ENCODE measurements around the gene CAMTA1.
A peak's percentile ranks its signal among the peaks of the same experiment; 100 is the strongest.
"Not testable (repeated sequence)": the region's sequence is repeated elsewhere in the genome, so short reads cannot be mapped to it uniquely, and the experiment has no call there.

Gene CAMTA1

DNA sequence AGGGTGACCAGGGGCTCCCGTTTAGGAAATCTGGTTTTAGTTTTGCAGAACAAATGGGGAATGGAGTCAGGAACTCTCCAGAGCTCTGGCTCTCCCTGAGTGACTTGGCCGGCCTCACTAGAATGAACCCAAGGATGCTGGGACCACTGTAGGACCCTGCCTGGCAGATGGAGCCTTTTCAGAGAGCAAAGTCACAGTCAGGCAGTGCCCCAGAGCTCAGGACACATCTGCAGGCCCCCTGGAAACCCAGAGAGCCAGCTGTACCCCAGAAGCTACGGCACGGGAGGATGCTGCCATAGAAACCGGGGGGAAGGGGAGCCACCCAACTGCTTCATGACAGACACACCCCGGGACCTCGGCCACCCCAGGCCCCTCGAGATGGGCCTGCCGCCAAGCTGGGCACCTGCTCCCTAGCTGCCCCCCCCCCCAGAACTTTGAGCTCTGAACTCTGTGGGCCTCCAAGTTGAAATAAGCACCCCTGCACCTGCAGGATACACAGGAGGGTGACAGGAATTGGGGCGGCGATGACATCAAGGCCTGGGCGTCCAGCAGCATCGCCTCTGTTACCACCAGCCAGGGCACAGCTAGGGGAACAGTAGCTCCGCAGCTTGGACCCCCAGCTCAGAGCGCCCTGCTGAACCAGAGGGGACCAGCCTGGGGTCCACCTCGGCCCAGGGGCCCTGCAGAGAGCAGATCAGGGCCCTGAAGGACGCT is 894.1 kb downstream of the CAMTA1 start:
- no peak for DNase-seq (ENCODE audit: low spot score)

DNA sequence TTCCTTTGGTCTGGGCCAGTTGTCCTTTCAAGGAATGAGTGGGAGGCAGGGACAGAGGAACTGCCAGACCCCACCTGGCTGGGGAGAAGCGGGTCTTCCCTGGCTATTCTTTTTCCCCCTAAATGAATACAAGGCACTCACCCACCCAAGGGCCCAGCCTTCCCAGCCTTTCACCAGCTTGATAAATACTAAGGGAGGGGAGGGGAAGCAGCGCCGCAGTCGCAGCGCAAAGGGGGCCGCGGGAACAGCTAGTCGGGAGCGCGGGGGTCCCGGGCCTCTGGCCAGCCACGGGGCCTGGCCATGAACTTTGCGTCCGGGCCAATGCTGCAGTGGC is 894.6 kb downstream of the CAMTA1 start:
- no peak for DNase-seq (ENCODE audit: low spot score)

DNA sequence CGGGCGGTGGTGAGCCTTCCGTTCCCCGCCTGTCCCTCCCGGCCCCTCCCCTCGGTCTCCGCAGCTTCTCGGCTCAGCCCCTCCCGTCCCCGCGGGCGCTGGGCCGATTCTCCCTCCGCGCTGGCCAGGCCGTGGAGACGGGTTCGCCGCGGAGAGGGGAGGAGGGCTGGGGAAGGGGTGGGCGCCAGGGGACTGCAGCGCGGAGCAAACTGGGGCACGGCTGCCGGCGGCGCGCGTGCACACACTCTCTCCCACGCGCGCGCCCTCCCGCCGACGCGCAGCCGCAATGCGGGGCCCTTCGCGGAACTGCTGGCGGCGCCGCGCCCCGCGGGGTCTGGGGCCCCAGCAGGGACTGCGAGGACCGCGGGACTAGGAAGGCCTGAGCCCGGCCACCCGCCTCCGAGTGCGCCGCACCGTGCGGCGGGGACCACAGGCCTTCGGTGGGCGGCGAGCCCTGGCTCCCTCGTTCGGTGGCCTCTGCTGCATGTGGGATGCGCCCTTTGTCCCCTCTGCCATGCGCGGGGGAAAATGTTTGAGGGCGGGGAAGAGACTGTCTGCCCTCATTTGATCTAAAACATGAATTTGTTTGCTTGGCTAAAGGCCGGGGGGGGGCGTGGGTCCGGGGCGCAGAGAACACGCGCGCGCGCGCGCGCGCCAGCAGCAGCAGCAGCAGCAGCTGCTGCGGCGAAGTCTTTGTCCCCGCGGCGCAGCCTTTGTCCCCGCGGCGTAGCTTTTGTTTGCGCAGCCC is 895.1 kb downstream of the CAMTA1 start:
- DNase-seq (ENCODE audit: low spot score), result peak; percentile 86

DNA sequence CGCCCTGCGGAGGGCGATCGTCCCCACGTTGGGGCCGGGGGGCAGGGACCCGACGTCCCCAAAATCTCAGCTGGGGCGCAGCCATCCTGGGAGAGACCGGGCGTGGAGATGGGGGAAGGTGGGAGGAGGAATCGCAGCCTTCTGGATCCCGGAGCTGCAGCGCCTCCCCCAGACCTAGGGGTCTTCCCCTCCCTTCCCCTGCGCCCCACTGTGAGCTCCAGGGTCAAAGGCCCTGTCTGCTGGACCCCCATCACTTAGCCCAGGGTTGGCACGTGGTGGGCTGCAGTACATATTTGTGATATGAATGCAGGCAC is 895.7 kb downstream of the CAMTA1 start:
- DNase-seq (ENCODE audit: low spot score), result no peak

DNA sequence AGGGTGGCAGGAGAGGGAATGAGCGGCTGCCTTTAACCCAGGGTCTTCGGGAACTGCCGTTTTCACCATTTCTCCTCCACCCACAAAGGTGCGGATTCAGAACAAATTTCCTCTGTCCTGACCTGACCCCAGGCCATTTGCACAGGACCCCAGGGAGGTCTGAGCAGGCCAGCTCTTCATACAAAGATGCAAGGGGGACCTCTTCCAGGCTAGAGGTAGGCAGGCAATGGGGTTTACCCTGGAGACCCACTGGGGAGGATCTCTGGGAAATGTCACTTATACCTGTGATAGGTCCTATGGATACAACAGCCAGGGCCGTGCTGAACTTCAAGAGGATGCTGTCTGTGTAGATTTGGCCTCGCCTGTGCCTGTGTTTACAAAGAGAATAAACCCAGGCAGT is 896.1 kb downstream of the CAMTA1 start:
- no peak for DNase-seq (ENCODE audit: low spot score)

DNA sequence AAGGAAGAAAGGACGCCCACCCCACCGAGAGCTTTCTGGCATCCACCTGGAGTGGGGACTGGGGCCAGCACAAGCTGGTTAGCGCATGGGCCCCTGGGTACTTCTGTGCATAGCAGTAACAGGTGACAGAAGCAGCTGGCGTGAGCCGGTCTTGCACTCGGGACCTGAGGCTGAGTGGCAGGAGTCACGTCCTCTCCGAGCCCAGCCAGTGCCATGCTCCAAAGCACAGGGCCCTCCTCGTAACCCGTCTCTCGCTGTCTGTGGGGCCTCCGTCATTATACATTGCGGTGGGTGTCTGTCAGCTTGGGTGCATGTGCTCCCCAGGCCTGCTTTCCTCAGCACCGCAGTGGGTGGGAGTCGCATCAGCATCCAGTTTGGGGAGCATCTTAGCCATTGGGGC is 898.3 kb downstream of the CAMTA1 start:
- no peak for DNase-seq (ENCODE audit: low spot score)

DNA sequence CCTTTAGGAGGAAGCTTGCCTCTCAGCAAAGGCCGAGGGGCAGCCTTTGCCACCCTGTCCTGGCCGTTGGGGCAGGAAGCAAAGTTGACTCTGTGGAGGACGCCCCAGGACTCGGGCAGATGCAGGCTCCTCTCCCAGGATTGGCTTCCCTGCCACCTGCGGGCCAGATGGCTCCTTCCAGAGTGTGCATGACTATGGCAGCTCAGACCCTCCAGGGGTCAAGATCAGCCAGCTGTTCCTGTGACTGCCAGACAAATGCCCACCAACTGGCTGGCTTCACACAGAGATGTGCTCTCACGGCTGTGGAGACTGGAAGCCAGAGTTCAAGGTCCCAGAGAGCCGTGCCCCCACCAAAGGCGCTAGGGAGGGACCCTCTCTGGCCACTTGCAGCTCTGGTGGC is 898.9 kb downstream of the CAMTA1 start:
- DNase-seq (ENCODE audit: low spot score), result no peak

DNA sequence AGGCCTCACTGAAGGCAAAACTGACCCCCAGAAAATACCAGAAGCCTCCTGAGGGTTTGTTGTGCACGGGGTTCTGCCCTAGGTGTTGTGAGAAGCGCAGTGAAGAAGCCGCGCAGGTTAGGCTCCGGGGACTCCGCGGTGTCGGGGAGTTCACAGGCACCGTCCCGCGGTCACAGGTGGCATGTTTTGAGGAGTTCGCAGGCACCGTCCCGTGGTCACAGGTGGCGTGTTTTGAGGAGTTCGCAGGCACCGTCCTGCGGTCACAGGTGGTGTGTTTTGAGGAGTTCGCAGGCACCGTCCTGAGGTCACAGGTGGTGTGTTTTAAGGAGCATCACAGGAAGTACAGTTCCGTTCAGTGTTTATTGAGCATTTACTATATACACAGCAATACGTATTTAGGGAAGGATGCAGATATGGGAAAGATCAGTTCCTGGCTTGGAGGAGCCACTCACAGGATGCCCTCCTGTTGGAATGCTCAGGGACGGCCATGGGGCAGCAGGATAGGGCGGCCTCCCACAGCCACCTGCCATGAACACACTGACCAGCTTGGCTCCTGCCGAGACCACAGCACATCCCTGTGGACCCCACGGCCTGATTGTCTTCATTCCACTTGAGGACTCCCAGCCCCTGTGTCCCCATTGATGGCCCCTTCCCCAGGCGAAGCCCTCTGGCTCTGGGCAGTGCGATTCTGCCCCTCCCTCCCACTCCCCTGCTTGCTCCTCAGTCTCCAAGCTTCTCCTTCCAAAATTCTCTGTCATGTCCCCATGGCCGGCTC is 899.8 kb downstream of the CAMTA1 start:
- no peak for DNase-seq (ENCODE audit: low spot score)

DNA sequence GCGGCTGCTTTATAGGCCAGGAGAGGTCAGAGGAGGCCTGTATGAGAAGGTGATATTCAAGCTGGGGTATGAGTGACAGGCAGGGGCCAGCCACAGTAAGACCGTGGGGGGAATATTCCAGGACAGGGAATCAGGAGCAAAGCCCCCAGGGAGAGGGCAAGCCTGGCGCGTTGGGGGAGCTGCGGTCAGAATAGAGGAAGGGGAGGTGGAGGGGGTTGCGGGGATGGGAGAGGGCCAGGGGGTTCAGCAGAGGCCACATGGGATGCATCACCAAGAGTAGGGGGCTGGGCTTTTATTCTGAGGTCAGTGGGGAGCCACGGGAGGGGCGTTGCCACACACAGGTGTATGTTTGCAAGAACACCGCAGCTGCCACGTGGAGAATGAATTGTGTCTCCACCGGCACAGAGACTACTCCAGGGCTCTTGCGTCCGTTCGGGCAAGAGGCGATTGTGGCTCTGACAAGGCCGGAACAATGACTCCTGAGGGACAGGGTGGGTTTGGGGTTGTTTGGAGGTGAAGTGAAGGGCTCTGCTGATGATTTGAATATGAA is 901.1 kb downstream of the CAMTA1 start:
- DNase-seq (ENCODE audit: low spot score), result no peak

DNA sequence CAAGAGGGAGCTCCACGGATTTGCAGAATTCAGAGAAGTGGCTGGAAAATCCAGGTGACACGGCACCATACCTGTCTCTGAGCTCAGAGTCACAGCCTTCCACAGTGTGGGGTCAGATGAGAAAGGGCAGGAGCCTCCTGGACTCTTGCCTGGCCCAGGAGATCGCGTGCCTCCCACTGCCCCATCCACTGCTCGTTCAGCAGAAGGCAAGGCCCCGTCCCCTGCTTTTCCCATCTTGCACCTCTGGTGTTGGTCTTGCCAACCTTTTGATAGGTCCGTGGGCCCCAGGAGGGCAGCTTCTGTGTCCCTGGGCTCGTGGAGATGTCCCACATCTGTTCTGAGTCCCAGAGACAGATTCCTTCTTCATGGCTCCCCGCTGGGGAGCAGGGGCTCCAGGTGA is 902.2 kb downstream of the CAMTA1 start:
- DNase-seq (ENCODE audit: low spot score), result no peak

DNA sequence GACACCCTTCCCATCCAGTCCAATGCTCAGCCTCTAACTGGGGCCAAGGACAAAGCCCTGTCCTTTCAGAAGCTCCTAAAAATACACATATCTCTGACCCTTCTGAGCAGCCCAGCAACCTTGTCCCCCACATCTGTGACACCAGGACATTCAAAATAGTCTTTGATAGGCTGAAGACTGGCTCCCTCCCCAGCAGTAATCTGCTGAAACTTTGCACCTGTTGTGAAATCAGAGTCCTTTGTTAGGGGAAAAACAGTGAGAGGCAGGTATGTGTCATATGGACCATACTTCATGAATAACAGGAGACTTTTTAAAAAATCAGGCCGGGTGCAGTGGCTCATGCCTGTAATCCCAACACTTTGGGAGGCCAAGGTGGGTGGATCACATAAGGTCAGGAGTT is 903.4 kb downstream of the CAMTA1 start:
- DNase-seq (ENCODE audit: low spot score), result no peak

DNA sequence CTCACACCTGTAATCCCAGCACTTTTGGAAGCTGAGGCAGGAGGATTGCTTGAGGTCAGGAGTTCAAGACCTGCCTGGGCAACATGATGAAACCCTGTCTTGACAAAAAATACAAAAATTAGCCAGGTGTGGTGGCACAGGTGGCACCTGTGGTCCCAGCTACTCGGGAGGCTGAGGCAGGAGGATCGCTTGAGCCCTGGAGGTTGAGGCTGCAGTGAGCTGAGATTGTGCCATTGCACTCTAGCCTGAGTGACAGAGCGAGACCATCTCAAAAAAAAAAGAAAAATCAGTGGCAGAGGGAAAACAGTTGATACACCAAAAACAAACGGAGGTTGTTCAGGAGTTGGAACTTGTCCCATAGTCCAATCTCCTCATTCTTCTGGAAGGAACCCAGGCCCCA is 904.1 kb downstream of the CAMTA1 start:
- not testable (repeated sequence) for DNase-seq (ENCODE audit: low spot score)

DNA sequence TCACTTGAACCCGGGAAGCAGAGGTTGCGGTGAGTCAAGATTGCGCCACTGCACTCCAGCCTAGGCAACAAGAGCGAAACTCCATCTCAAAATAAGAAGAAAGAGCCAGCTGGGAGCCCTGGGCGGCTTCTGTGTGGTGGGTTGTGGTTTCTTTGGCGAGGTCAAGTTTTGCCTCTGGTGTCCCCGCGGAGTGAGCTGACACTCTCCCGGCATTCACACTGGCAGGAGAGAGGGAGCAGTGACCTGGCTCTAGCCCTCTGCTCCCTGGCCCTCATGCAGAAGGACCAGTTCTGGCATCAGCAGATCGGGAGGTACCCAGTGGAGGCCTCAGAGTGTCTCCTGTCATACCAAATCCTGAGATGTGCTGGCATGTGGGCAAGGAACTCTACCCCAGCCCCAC is 904.8 kb downstream of the CAMTA1 start:
- no peak for DNase-seq (ENCODE audit: low spot score)

DNA sequence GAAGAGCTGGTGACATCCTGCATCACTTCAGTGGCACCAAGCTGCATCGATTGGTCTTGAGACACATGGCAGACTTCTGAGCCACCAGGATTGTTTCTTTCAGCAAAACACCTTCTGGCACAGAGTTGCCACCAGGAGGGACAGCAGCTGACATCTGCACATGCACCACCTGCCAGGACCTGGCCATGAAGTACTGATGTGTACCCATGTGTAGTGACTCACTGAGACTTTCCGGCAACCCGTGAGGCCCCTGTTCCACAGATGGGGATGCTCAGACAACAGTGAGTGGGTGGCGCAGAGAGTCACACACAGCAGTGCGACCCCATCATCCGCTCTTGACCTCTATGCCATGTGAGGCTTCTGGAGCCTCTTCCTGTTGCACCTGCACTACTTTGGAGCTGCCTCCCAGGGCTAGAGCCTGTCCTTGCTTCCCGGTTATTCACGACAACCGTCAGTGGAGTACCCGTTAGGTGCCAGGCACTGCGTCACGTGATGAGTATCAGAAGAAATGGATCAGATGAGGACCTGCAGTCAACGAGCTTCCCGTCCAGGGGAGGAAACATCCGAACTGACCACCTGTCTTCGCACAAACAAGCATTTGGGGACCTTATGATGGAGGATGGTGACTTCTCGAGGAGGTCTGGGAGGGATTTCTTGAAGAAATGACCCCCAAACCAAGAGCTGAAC is 905.4 kb downstream of the CAMTA1 start:
- DNase-seq (ENCODE audit: low spot score), result no peak

DNA sequence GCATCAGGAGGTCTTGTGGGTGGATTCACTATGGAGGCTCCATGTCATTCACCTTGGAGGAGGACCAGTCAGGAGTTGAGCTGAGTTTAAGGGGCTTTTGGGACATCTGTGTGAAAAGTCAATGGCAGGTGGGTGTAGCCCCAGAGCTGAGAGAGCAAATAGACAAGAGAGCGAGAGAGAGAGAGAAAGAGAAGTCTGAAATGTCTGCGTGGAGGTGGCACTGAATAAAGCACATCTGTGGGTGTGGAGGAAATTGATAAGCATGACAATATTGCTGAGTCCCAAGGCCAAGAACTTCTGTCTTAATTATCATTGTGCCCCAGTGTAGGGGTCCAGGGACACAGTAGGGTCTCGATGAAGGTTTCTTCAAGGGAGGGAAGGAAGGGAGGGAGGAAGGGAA is 906.3 kb downstream of the CAMTA1 start:
- no peak for DNase-seq (ENCODE audit: low spot score)

DNA sequence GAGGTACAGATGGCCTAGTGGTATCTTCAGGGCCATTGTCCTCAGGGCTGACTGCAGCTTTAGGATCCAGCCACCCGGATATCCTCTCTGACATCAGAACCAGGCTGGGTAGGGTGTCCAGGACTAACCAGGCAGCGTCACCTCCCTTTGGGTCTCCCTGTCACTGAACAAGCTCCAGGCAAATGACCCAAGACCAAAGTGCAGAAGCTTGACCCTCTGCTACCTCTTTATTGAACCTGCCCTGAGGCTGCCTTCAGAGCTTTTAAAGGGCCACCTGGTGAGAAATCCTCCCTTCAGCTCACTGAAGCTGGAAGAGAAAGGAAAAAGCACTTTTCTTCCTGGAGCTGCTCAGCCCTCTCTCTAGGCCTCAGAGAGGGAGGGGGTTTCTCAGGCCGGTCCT is 906.8 kb downstream of the CAMTA1 start:
- DNase-seq (ENCODE audit: low spot score), result no peak

DNA sequence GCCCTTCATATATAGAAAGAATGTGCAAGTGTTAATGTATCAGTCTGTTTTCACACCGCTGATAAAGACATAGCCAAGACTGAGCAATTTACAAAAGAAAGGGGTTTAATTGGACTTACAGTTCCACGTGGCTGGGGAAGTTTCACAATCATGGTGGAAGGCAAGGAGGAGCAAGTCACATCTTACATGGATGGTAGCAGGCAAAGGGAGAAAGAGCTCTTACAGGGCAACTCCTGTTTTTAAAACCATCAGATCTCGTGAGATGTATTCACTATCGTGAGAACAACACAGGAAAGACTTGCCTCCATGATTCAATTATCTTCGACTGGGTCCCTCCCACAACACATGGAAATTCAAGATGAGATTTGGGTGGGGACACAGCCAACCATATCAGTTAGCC is 907.8 kb downstream of the CAMTA1 start:
- DNase-seq (ENCODE audit: low spot score), result not testable (repeated sequence)

DNA sequence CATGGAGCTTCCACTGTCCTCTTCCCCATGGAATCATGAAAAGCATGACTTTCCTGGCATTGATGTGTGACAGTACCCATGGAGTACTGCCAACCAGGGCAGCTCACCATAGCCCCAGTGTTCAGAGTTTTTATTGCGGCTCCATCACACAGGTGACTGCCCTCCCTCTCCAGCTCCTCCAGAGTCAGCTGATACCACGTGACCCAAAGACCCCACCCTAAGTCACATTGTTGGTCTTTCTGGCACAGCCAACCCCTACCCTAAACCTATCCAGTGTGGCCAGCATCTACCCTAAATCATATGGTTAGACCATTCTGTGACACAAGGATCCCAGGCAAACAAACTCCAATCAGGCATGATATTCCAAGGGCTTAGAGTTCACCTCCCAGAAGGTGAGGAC is 908.4 kb downstream of the CAMTA1 start:
- no peak for DNase-seq (ENCODE audit: low spot score)

DNA sequence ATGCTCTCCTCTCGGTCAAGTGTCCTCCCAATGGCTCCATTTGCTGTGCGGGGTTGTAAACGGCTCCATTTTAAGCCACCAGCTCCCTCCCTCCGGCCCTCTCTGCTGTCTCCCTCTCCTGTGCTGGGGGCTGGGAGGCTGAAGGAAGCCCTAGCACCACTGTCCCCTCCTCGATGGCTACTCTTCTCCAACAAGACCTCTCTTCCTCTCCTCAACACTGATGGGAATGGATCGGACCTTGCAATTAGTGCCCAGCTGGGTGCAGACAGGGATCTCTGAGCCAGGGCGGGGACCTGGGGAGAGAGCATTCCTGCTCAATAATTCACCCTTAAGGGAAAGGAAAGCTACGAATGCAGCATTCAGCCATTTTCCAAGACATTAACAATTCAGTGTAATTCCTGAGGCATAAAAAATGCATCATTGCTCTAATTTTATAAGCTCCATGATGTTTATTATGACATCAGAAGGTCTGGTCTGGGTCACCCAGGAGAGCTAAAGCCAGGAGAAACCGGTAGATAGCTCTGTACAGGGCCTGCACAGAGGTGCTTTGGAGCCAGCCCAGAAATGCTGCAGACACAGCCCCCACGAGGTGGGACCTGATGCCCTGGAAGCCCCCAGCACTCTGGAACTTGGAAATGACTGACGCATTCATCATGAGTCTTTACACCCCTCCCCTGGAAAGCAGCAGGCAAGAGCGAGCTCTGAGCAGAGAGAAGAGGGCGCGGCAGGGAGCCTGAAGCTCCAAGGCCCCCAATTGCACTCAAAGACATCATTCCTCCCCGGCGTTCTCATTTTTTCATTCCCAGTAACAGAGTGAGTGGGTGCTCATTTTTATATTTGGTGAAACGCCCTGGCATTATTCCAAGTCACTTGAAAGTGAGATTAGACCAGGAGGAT is 909.6 kb downstream of the CAMTA1 start:
- DNase-seq (ENCODE audit: low spot score), result no peak

DNA sequence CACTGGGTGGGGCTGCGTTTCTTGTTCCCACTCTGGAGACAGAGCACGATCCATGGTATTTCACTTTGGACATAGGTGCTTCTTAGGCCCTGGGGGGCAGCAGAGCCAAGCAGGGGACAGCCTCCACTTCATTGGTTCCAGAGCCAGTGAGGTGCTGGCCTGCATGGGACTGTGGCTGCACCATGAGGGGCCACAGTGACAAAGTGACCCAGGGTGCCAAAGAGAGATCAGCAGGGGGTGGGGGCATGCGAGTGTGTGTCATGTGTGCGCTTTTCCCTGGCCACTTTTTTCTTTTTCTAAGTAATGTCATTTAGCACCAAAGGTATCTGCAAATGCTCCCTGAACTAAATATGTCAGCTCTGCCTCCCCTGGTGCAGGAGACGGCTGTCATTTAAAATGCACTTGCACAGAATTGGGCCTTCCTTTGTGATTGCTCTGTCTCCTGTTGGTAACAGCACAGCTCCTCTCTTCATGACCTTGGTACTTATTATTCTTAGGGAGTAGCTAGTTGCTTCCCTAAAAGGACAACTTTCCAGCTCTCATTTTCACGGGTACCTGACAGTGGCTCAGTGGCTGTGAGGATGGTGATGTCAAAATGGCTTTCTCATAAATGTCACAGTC is 910.4 kb downstream of the CAMTA1 start:
- DNase-seq (ENCODE audit: low spot score), result no peak

DNA sequence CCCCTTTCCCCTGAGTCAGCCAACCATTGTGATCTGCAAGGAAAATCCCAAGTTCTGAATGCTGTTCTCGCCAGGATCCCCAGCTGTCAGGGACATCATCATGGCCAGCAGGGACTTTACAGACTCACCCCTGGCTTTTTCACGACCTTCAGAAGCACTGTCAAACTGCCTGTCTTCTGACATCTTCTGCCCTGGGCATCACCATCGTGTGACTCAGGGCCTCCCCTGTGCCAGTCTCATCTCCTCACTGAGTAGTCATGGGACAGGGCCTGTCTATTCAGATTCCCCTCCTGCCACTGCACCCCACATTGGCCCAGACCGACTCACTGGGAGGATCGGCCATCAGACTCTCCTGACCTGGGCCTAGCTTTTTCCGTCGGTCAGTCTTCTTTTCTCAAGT is 913.4 kb downstream of the CAMTA1 start:
- DNase-seq (ENCODE audit: low spot score), result no peak
